HepG2 (cell line): Measurements from ENCODE around the gene TUBA4A. TPM values are rescaled to one million over a fixed set of nuclear protein-coding genes. Genes with fewer than 3 reads are reported as not detected.

ENCODE experiments used
- CENPBD1 ChIP-seq: sonication (generic); formaldehyde crosslinking; IDR thresholded peaks from 2 replicates; pipeline ENCODE4 v1.8.0; 2022; ENCODE audit warnings: missing genetic modification reagents, low read depth, mild to moderate bottlenecking, borderline replicate concordance
- FOXA3 ChIP-seq: IDR thresholded peaks from 2 replicates; pipeline ENCODE4 v1.6.1; 2016; ENCODE audit warnings: missing genetic modification reagents, missing compliant biosample characterization
- FOXO1 ChIP-seq: sonication (generic); formaldehyde crosslinking; IDR thresholded peaks from 2 replicates; pipeline ENCODE4 v1.4.0; 2020; ENCODE audit warnings: missing genetic modification reagents
- GPN1 ChIP-seq: sonication (generic); formaldehyde crosslinking; IDR thresholded peaks from 2 replicates; pipeline ENCODE4 v1.5.1; 2020; ENCODE audit warnings: missing genetic modification reagents, borderline replicate concordance
- KDM1A ChIP-seq: IDR thresholded peaks from 2 replicates; pipeline ENCODE4 v1.6.1; 2016; ENCODE audit warnings: missing compliant biosample characterization
- KLF9 ChIP-seq: IDR thresholded peaks from 2 replicates; pipeline ENCODE4 v1.6.1; 2016; ENCODE audit warnings: low read depth
- MNT ChIP-seq: fragments of 450-650 bp; IDR thresholded peaks from 2 replicates; pipeline ENCODE4 v1.6.1; 2016
- ONECUT2 ChIP-seq: sonication (generic); formaldehyde crosslinking; IDR thresholded peaks from 2 replicates; pipeline ENCODE4 v1.4.0; 2020; ENCODE audit warnings: missing genetic modification reagents
- SETDB1 ChIP-seq: sonication (generic); formaldehyde crosslinking; IDR thresholded peaks from 2 replicates; pipeline ENCODE4 v1.5.1; 2020; ENCODE audit warnings: missing genetic modification reagents, mild to moderate bottlenecking, borderline replicate concordance
- TBX2 ChIP-seq: sonication (generic); formaldehyde crosslinking; IDR thresholded peaks from 2 replicates; pipeline ENCODE4 v1.5.0; 2020; ENCODE audit warnings: missing genetic modification reagents, mild to moderate bottlenecking, borderline replicate concordance
- TFE3 ChIP-seq: IDR thresholded peaks from 2 replicates; pipeline ENCODE4 v1.6.1; 2016
- THAP8 ChIP-seq: sonication (generic); formaldehyde crosslinking; IDR thresholded peaks from 2 replicates; pipeline ENCODE4 v1.5.1; 2020; ENCODE audit warnings: missing genetic modification reagents, mild to moderate bottlenecking, borderline replicate concordance
- UBTF ChIP-seq: sonication (generic); formaldehyde crosslinking; IDR thresholded peaks from 2 replicates; pipeline ENCODE4 v1.4.0; 2020; ENCODE audit warnings: mild to moderate bottlenecking, missing genetic modification reagents
- ZFP82 ChIP-seq: sonication (generic); formaldehyde crosslinking; IDR thresholded peaks from 2 replicates; pipeline ENCODE4 v1.5.1; 2020; ENCODE audit warnings: mild to moderate bottlenecking, missing genetic modification reagents, borderline replicate concordance
- ZNF3 ChIP-seq: IDR thresholded peaks from 2 replicates; pipeline ENCODE4 v1.7.0; 2017; ENCODE audit warnings: inconsistent platforms
- ZNF326 ChIP-seq: sonication (generic); formaldehyde crosslinking; IDR thresholded peaks from 2 replicates; pipeline ENCODE4 v1.4.0; 2020; ENCODE audit warnings: missing genetic modification reagents, borderline replicate concordance
- ZNF414 ChIP-seq: sonication (generic); formaldehyde crosslinking; IDR thresholded peaks from 2 replicates; pipeline ENCODE4 v1.5.0; 2020; ENCODE audit warnings: missing genetic modification reagents
- ZNF431 ChIP-seq: sonication (generic); formaldehyde crosslinking; IDR thresholded peaks from 2 replicates; pipeline ENCODE4 v1.9.0; 2022; ENCODE audit warnings: missing genetic modification reagents, low read depth, mild to moderate bottlenecking, borderline replicate concordance
- ZNF503 ChIP-seq: sonication (generic); formaldehyde crosslinking; IDR thresholded peaks from 2 replicates; pipeline ENCODE4 v1.4.0; 2020; ENCODE audit warnings: missing genetic modification reagents
- ZNF549 ChIP-seq: sonication (generic); formaldehyde crosslinking; IDR thresholded peaks from 2 replicates; pipeline ENCODE4 v1.5.0; 2020; ENCODE audit warnings: missing genetic modification reagents
- polyA plus RNA-seq, 8 experiments: library from polyadenylated mRNA; depleted of rRNA in 3 of 8; stranded (reverse) in 7 of 8; unstranded in 1 of 8; fragments of >200 nt; fragmentation: Illumina TruSeq in 4 of 8; extraction: Trizol in 4 of 8; gene quantifications; 2 replicates each; pipeline versions ENCODE4 v1.2.1 to v1.2.3, GENCODE V29; 2011 to 2016; ENCODE audit warnings: low read depth in 4 of 8, missing spikeins in 1 of 8, mixed read lengths in 1 of 8; ENCODE audit not compliant: insufficient read depth in 1 of 8
- total RNA-seq, 5 experiments: library from RNA; depleted of rRNA; stranded (reverse); fragments of >200 nt; fragmentation: Illumina TruSeq; extraction: Trizol; gene quantifications; 2 replicates each; pipeline ENCODE4 v1.2.3, GENCODE V29; 2016; ENCODE audit warnings: low read depth in 1 of 5

The TUBA4A gene
- total and polyA plus RNA-seq, 2 of the 13 experiments (the other 11 are each of a cell fraction or from before 2014, with no cell fraction given), result 1.3 to 12.7 TPM

- peak; percentile 45; the same call in 1 of the 2 replicates for TF ChIP-seq ZNF503 (CRISPR knock-in tag)
- TF ChIP-seq GPN1 (CRISPR knock-in tag), result no peak
- TF ChIP-seq ZFP82, result no peak
- peak; percentile 95 for TF ChIP-seq TBX2 (CRISPR knock-in tag)
- no peak for TF ChIP-seq TFE3
- no peak for TF ChIP-seq THAP8 (CRISPR knock-in tag)
- no peak for TF ChIP-seq ZNF3 (CRISPR knock-in tag)
- peak; percentile 78; the same call in 1 of the 2 replicates for TF ChIP-seq FOXO1 (CRISPR knock-in tag)
- peak; percentile 58; the same call in 1 of the 2 replicates for TF ChIP-seq ZNF414 (CRISPR knock-in tag)
- TF ChIP-seq CENPBD1 (CRISPR knock-in tag), result no peak
- 0 out of 2 replicates have a peak, but pooled peaks have one; percentile 4 for TF ChIP-seq ZNF431
- peak; percentile 99 for TF ChIP-seq FOXA3 (CRISPR knock-in tag)
- no peak for TF ChIP-seq MNT
- no peak for TF ChIP-seq ONECUT2 (CRISPR knock-in tag)
- no peak for TF ChIP-seq SETDB1 (CRISPR knock-in tag)
- no peak for TF ChIP-seq KDM1A (CRISPR knock-in tag)
- TF ChIP-seq ZNF549 (CRISPR knock-in tag), result no peak
- TF ChIP-seq UBTF, result peak; percentile 65
- TF ChIP-seq KLF9 (CRISPR knock-in tag), result no peak
- no peak for TF ChIP-seq ZNF326 (CRISPR knock-in tag)
These were observed 4.3 kb downstream of the TUBA4A start (continued) for GRCh38 chr2:219249203-219249980.
